Brain microvascular endothelial cell (primary cell): ENCODE data around the gene FAM229A.

Experiments used
- DNase-seq: peaks from one replicate; pipeline ENCODE4 v3.0.0-alpha.2; 2020
- H3K27ac ChIP-seq: fragments of 250-450 bp; sonication (Bioruptor Pico); 2 replicates; pipeline ENCODE4 v1.5.1; 2020; ENCODE audit warnings: mild to moderate bottlenecking, moderate library complexity
- H3K27me3 ChIP-seq: fragments of 250-450 bp; sonication (Bioruptor Pico); replicated peaks from 2 replicates; pipeline ENCODE4 v1.5.1; 2020; ENCODE audit warnings: mild to moderate bottlenecking
- H3K36me3 ChIP-seq: fragments of 250-450 bp; sonication (Bioruptor Pico); replicated peaks from 2 replicates; pipeline ENCODE4 v1.5.1; 2020; ENCODE audit warnings: mild to moderate bottlenecking
- H3K4me3 ChIP-seq: 2 replicates; pipeline ENCODE4 v1.5.1; 2011; ENCODE audit warnings: low read depth, mild to moderate bottlenecking, control low read depth, low read length, moderate library complexity
- CTCF ChIP-seq: IDR thresholded peaks from 2 replicates; pipeline ENCODE4 v1.5.1; 2011; ENCODE audit warnings: low read depth, mild to moderate bottlenecking, moderate library complexity, low read length, control low read depth, inconsistent platforms; ENCODE audit errors: missing control alignments
- in situ Hi-C: cut with HindIII; loops from 2 replicates; pipeline ENCODE4 v1.10.0; 2017; ENCODE audit warnings: low sequenced_read_pairs, low pct_ligation_motif_present

Gene FAM229A

GRCh38 chr1:32393832-32394140 is 31.5 kb upstream of the FAM229A start:
- Histone ChIP-seq H3K27ac (peak overlapping the region; percentile 93), H3K4me3 (peak overlapping the region; percentile 91), H3K36me3 (peaks cover 21% of the 10 kb centered on the region), H3K27me3 (no peaks in the 10 kb centered on the region)
- no peak for DNase-seq
- in situ Hi-C loops: no loop called here
- no peak for TF ChIP-seq CTCF

GRCh38 chr1:32393136-32393535 is 30.9 kb upstream of the FAM229A start:
- in situ Hi-C loops: no loop called here

GRCh38 chr1:32392325-32392724 is 30.0 kb upstream of the FAM229A start:
- in situ Hi-C loops: no loop called here
- TF ChIP-seq CTCF: no peak
- H3K4me3 ChIP-seq: no peak overlapping the region
- DNase-seq: no peak
- H3K27me3 ChIP-seq: no peaks in the 10 kb centered on the region
- H3K36me3 ChIP-seq: peaks cover 28% of the 10 kb centered on the region
- H3K27ac ChIP-seq: no peak overlapping the region

More at GRCh38 chr1:32393136-32393535, 30.9 kb upstream of the FAM229A start:
- no peaks in the 10 kb centered on the region for H3K27me3 ChIP-seq
- peak overlapping the region; percentile 93 for H3K27ac ChIP-seq
- DNase-seq: peak; percentile 7
- H3K4me3 ChIP-seq: peak overlapping the region; percentile 91
- no peak for TF ChIP-seq CTCF
- H3K36me3 ChIP-seq: peaks cover 25% of the 10 kb centered on the region

- peaks cover 35% of the 10 kb centered on the region for H3K36me3 ChIP-seq
Observed at GRCh38 chr1:32390904-32391870, 28.9 kb upstream of the FAM229A start.

GRCh38 chr1:32388641-32389040 is 26.4 kb upstream of the FAM229A start:
- no peaks in the 10 kb centered on the region for H3K27me3 ChIP-seq
- DNase-seq: no peak
- no peak for TF ChIP-seq CTCF
- no peak overlapping the region for H3K27ac ChIP-seq
- peaks cover 56% of the 10 kb centered on the region for H3K36me3 ChIP-seq
- in situ Hi-C loops: no loop called here
- H3K4me3 ChIP-seq: no peak overlapping the region

More at GRCh38 chr1:32390904-32391870, 28.9 kb upstream of the FAM229A start:
- H3K4me3 ChIP-seq: no peak overlapping the region
- no peaks in the 10 kb centered on the region for H3K27me3 ChIP-seq
- no peak for DNase-seq
- H3K27ac ChIP-seq: no peak overlapping the region
- in situ Hi-C loops: no loop called here
- no peak for TF ChIP-seq CTCF
